ENCODE results near the gene TMEM43.

Gene TMEM43

DNA sequence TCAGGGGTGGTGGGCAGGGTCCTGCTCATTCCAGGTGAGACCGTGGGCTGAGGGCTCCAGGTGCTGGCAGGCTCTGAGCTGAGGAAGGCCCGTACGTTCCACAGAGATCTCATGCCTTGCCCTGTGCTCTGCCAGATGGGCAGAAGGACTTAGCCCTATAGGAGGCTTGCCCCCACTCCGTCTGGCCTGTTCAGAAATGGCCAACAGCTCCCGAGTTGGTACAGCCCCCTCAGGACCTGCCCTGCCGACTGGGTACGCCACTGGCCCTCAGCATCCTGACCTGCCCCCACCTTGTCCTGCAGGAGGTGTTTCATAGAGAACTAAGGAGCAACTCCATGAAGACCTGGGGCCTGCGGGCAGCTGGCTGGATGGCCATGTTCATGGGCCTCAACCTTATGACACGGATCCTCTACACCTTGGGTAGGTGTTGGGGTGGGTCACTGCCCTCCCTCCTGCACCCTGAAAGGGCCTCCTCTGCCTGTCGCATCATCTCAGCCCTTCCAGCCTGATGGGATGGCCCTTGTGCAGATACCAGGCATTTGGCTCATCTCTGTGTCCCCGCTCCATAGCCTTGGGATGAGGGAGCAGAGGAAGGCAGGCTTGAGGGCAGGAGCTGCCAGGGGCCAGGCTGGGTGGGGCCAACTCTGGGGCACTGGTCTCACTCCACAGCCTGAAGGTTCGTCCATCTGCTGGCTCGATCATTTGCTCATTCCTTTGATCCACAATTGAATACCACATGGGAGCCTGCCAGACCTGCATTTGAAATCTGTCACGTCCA, 14.2 kb downstream of the TMEM43 start:
- DNase-seq: no peak

DNA sequence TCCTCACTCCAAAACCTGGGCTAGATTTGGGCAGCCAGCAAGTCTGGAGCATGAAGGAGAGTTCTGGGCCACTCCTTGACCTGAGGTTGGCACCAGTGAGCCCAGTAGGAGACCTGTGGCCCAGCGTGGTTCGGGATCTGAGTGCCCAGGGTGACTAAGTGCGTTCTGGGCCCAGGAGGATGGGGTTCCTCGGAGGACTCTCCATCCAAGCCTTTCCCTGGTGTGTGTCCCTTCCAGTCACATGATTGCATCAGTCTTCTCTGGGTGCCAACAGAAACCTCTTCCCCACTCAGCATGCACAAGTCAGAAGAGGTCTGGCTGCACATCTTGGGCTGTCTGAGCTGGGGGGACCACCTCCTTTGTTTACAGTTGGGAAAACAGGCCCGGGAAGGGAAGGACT, 14.9 kb downstream of the TMEM43 start:
- no peak for DNase-seq

DNA sequence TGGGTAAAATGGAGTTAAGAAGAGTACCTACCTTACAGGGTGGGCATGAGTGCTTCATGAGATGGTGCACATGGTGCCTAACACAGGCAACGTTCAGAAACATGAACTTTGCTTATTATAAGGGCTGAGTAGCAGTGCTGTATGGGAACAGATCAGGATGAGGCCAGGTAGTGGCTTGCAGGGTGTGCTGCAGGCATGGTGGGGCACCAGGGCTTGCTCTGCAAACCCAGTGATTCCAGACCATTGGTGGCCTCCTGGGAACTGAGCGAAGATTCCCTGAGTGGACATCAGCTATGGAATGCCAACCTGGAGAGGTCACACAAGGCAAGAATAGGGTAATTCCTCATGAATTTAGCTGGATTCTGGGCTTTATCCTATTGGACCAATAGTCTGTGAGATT, 15.8 kb downstream of the TMEM43 start:
- no peak for DNase-seq

GRCh38 chr3:14141144-14141543, 16.3 kb downstream of the TMEM43 start:
- peak in 1 of 2 donors; percentile 55 for DNase-seq

DNA sequence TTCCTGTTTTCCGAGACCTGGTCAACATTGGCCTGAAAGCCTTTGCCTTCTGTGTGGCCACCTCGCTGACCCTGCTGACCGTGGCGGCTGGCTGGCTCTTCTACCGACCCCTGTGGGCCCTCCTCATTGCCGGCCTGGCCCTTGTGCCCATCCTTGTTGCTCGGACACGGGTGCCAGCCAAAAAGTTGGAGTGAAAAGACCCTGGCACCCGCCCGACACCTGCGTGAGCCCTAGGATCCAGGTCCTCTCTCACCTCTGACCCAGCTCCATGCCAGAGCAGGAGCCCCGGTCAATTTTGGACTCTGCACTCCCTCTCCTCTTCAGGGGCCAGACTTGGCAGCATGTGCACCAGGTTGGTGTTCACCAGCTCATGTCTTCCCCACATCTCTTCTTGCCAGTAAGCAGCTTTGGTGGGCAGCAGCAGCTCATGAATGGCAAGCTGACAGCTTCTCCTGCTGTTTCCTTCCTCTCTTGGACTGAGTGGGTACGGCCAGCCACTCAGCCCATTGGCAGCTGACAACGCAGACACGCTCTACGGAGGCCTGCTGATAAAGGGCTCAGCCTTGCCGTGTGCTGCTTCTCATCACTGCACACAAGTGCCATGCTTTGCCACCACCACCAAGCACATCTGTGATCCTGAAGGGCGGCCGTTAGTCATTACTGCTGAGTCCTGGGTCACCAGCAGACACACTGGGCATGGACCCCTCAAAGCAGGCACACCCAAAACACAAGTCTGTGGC, 16.9 kb downstream of the TMEM43 start:
- peak; percentile 48 to 77 for DNase-seq

- DNase-seq: peak; percentile 34 to 49
Measured at GRCh38 chr3:14142567-14143270, 17.9 kb downstream of the TMEM43 start.

DNA sequence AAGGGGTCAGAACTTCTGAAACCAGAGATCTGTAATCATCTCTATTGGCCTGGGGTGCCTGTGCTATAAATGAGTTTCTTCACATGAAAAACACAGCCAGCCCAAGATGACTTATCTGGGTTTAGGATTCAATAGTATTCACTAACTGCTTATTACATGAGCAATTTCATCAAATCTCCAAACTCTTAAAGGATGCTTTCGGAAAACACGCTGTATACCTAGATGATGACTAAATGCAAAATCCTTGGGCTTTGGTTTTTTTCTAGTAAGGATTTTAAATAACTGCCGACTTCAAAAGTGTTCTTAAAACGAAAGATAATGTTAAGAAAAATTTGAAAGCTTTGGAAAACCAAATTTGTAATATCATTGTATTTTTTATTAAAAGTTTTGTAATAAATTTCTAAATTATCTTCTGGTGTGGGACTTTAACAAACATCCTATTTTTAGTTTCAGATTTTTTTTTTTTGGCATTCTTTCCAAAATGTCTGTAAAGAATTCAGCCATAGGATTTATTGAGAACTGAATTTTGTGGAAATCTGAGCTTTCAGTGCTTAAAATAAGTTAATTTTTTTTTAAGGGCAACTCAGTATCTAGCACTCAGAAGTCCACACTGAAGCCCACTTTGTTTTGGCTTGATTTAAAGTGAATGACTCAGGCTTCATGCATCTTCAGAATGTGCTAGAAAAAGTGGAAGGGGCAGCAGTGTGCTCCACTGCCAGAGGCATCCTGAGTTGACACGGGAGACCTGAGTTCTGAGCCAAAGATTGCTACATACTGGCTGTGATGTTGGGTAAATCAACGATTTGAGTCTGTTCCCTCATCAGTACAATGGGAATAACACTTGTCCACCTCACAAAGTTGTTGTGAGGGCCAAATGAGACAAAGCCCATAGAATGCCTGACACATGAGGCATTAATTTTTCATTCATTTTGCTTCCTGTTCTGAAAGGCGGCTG, 18.7 kb downstream of the TMEM43 start:
- DNase-seq: peak; percentile 48 to 56

DNA sequence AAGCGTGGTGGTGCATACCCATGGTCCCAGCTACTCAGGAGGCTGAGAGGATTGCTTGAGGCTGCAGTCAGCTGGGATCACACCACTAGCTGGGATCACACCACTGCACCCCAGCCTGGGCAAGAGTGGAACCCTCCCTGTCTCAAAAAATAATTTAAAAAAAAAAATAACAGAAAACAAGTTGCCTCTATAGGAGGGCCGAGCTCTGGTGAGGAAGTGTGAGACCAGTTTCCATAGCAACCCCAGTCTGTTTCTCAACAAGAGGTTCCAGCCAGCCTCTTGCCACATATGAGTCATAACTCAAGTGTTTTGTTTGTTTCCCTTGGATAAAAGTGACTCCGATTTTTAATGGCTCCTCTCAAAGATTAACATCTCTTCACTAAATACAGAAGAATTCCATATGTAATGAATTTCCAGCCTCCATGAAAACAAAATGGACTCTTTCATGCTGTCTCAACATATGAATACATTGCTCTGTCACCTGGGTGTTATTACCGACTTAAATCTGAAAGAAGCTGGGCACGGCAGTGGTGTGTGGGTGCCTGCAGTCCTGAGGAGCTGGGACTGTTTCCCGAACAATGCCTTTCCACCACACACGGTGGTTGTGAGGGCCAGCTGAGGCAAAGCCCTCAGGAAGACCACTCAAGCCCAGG, 19.7 kb downstream of the TMEM43 start:
- peak; percentile 96 to 97 for DNase-seq

- no peak for DNase-seq
Measured at GRCh38 chr3:14145236-14145635, 20.4 kb downstream of the TMEM43 start.

DNA sequence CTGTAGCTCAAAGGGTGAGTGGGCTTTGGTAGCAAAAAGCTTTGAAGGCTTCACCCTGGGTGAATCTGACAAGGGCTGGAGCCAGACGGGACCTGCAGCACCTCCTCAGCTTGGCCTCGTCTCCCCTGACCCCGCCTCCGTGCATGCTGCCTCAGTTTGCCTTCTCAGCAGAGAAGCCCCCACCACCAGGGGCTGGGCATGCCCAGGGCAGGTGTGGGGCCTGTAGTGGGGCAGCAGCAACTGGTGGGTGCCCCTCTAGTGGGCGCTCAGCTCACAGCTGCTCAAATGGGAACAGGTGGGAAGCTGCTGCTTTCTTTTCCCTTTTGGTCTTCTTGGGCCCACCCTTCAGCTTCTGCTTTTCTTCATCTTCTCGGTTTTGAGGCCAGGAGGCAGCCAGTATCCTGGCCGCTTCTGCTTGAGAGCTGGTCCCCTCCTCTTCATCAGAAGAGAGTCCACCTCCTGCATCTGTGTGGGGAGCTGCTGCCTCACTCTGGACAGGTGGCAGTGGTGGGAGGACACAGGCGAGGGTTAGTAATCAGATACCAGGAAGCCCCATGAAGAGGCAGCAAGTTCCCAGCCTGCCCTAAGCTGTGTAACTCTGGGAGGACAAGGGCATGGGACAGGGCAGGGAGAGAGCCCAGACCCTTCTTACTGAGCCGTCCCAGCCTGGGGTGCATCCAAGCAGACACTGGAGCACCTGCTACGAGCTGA, 21.0 kb downstream of the TMEM43 start:
- DNase-seq: no peak

DNA sequence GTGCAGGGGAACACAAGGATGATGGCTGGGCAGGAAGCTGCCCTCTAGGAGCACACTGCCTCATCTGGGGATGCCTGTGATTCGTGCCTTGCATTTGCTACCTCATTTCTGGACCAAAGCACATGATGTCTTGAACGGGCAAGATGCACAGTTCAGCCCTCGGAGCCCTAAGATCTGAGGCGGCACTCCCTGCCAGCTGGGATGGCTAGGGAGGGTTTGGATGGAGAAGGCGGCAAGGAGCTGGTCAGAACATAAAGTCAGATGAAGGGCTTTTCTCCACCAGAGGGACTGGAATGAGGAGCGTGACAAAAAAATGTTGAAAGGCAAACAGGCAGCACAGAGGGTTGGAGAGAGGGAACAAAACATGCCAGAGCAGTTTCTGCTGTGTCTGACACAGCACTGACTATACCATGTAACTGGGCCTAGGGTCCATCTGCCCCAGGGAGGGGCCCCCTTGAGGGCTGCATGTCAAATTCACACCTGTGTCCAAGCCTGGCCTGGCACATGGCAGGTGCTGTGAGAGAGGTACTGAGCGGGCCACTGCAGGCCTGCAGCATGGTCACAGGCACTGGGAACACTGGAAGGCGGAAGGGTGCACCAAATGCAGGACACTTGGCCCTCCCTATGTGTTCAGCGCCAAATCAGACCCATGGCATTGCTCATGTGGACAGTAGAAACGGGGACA, 21.7 kb downstream of the TMEM43 start:
- no peak for DNase-seq

- DNase-seq: peak; percentile 48 to 70
Measured at GRCh38 chr3:14147066-14147435, 22.2 kb downstream of the TMEM43 start.

DNA sequence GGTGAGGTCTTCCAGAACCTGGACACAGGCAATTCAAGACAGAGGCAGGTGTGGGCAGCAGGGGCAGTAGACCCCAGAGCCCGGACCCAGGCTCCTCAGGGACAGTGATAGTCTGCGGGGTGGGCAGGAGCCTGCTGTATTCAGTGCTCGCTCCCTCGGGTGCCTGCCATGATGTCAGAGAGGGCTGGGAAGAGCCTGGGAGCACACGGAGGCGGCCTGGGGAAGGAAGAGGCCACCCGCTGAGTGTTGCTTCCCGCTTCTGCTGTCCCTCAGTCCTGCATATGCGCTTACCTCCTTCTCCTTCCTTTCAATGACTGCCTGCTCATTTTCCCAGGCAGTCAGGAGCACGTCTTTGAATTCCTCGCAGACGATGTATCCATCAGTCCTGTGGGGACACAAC, 22.8 kb downstream of the TMEM43 start:
- DNase-seq: peak in 1 of 2 donors; percentile 65

GRCh38 chr3:14148041-14148985, 23.5 kb downstream of the TMEM43 start:
- DNase-seq: no peak

DNA sequence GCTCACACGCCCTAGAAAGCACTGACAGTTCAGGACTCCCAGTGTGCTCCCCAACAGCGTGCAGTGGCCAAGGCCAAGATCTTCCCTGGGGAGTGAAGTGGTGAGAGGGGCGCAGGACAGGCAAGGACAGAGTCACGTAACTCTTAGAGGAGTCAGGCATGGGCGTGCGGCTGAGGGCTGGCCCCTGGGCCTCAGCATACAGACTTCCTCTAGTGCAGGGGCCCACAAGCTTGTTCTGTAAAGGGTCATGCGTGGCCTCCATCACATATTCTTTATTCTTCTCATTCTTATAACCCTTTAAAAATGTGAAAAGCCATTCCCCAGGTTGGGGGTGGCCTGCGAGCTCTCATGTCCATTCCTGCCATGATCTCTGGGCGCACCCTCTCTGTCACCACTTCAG, 25.2 kb downstream of the TMEM43 start:
- DNase-seq: no peak

DNA sequence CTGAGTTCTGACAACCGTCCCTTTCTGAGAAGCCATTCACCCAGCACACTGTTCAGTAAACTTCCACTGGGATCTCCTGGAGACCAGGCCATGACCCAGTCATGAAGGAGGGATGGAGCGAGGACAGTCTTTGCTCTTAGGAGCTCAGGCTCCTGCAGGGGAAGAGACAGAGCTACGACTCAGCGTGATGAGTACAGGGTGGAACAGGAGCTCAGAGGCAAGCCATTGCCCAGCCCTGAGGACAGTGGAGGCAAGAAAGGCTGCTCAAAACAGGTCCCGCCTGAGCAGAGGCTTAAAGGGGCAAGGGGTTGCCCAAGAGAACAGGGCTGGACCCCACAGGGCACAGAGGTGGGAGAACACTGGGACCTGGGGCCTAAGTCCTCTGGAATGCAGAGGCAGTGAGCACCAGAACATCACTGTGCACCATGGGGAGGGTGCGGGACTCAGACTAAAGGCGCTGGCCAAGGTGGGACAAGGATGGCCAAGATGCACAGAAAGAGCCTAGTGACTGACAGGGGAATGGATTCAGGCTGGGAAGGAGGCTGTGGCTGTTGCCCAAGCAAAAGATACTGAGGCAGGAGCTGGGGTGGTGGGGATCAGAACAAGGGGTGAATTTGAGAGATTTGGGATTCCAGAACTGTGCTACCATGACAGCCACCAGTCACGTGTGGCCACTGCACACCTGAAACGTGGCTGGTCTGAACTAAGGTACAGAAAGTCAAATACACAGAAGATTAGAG, 25.8 kb downstream of the TMEM43 start:
- DNase-seq: no peak

GRCh38 chr3:14151471-14152083, 26.7 kb downstream of the TMEM43 start:
- DNase-seq: no peak

Data from inflammatory macrophage (primary cell).